Peyer's patch (tissue), 4 donors: ENCODE data around the gene AMZ2.
"Not testable (repeated sequence)": the region's sequence is repeated elsewhere in the genome, so short reads cannot be mapped to it uniquely, and the experiment has no call there.

Source experiments
- CTCF ChIP-seq, 6 experiments: fragments of 450-650 bp in 4 of 6; fragments of 200-600 bp in 2 of 6; sonication (generic) in 1 of 6; IDR thresholded peaks; one replicate each; pipeline ENCODE4 v1.5.1; 2017 to 2019; ENCODE audit warnings: antibody characterized with exemption in 6 of 6, mild to moderate bottlenecking in 3 of 6, moderate library complexity in 1 of 6
- POLR2A ChIP-seq, 2 donors: fragments of 450-650 bp; IDR thresholded peaks; one replicate each; pipeline ENCODE4 v1.5.1; 2017; ENCODE audit warnings: antibody characterized with exemption in 2 of 2, mild to moderate bottlenecking in 2 of 2, moderate library complexity in 2 of 2

GRCh38 chr17:68256701-68257100, 8.9 kb downstream of the AMZ2 start:
- TF ChIP-seq CTCF, POLR2A (IDR thresholded peaks at IDR 0.05): not testable (repeated sequence)
